Measurements from ENCODE around the gene KPNA5.
"Not testable (repeated sequence)": the region's sequence is repeated elsewhere in the genome, so short reads cannot be mapped to it uniquely, and the experiment has no call there.

DNA sequence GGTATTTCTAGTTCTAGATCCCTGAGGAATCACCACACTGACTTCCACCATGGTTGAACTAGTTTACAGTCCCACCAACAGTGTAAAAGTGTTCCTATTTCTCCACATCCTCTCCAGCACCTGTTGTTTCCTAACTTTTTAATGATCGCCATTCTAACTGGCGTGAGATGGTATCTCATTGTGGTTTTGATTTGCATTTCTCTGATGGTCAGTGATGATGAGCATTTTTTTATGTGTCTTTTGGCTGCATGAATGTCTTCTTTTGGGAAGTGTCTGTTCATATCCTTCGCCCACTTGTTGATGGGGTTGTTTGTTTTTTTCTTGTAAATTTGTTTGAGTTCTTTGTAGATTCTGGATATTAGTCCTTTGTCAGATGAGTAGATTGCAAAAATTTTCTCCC, 12.3 kb downstream of the KPNA5 start:
- not testable (repeated sequence) for TF ChIP-seq POLR2A (IDR thresholded peaks at IDR 0.05; ENCODE audit: low read depth, low read length); POLR2AphosphoS5 (IDR thresholded peaks at IDR 0.05; ENCODE audit: low read depth, low read length); TAF1 (IDR thresholded peaks at IDR 0.05; ENCODE audit: borderline replicate concordance, low read depth, low read length)
